GM06990 (cell line): ENCODE results near the gene AKR1E2.

Experiments used
- DNase-seq: peaks from one replicate; pipeline ENCODE4 v3.0.0-alpha.2; 2011; ENCODE audit not compliant: insufficient read length; ENCODE audit errors: extremely low read depth
- H3K27me3 ChIP-seq: replicated peaks from 2 replicates; pipeline ENCODE4 v1.6.0; 2011; ENCODE audit warnings: low read length; ENCODE audit not compliant: control insufficient read depth, insufficient read depth
- H3K36me3 ChIP-seq: 2 replicates; pipeline ENCODE4 v1.5.1; 2011; ENCODE audit warnings: low read length; ENCODE audit not compliant: control insufficient read depth, insufficient read depth
- H3K4me3 ChIP-seq: replicated peaks from 2 replicates; pipeline ENCODE4 v1.5.1; 2011; ENCODE audit warnings: low read depth, mild to moderate bottlenecking, control low read depth, low read length
- TF ChIP-seq, protein P1 (sequence below): IDR thresholded peaks from 2 replicates; pipeline ENCODE4 v1.5.1; 2011; ENCODE audit warnings: low read length, control low read depth, mild to moderate bottlenecking, inconsistent platforms; ENCODE audit not compliant: insufficient read depth, poor library complexity, severe bottlenecking

The AKR1E2 gene

DNA sequence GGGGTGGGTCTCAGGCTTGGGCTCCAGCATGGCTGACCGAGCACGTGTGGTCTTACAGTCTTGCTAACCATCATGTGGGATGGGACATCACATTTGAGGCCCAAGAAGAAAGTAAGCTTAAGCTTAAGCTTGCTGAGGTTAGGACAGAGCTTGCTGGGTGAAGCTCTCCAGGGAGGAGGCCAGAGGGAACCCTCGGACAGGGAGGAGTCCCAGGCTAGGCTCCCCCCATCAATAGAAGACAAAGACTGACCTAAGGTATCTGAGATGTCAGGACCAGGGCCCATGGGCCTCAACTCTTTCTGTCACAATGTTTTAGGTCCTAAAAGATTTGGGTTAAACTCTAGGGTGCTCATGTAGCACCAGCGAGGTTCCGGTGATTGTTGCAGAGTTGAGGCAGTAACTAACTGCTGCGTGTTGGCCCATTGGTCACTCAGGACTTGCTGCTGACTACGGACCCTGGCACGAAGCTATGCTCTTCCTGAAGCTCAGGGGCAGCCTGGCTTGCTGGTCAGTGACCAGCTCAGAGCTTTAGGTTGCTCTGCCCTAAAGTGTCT lies 10.5 kb downstream of the AKR1E2 start:
- no peaks in the 10 kb centered on the region for H3K27me3 ChIP-seq
- H3K4me3 ChIP-seq, result no peak overlapping the region
- no peak for DNase-seq
- no peaks in the 10 kb centered on the region for H3K36me3 ChIP-seq
- TF ChIP-seq, protein P1, sequence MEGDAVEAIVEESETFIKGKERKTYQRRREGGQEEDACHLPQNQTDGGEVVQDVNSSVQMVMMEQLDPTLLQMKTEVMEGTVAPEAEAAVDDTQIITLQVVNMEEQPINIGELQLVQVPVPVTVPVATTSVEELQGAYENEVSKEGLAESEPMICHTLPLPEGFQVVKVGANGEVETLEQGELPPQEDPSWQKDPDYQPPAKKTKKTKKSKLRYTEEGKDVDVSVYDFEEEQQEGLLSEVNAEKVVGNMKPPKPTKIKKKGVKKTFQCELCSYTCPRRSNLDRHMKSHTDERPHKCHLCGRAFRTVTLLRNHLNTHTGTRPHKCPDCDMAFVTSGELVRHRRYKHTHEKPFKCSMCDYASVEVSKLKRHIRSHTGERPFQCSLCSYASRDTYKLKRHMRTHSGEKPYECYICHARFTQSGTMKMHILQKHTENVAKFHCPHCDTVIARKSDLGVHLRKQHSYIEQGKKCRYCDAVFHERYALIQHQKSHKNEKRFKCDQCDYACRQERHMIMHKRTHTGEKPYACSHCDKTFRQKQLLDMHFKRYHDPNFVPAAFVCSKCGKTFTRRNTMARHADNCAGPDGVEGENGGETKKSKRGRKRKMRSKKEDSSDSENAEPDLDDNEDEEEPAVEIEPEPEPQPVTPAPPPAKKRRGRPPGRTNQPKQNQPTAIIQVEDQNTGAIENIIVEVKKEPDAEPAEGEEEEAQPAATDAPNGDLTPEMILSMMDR, result no peak

DNA sequence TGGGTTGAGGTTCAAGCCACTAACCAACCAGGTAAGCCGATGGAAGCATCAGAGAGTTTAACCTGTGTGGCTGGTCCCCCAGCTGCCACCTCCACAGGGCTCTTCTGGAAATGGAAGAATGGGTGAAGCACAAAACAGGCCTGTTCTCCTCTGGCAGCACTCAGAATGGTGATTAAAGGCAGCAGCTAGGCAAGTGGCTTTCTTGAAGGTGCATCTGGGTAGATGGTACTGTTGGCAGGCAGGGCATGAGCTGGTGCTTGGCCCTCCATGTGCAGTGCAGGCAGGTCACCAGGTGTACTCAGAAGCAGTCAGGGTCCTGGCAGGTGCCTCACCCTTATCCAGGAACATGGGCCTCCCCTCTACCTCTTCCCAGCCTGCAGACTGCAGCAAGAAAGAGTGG lies 11.5 kb downstream of the AKR1E2 start:
- DNase-seq, result no peak
- no peaks in the 10 kb centered on the region for H3K27me3 ChIP-seq
- TF ChIP-seq, protein P1, result no peak
- H3K36me3 ChIP-seq, result no peaks in the 10 kb centered on the region
- H3K4me3 ChIP-seq, result no peak overlapping the region

DNA sequence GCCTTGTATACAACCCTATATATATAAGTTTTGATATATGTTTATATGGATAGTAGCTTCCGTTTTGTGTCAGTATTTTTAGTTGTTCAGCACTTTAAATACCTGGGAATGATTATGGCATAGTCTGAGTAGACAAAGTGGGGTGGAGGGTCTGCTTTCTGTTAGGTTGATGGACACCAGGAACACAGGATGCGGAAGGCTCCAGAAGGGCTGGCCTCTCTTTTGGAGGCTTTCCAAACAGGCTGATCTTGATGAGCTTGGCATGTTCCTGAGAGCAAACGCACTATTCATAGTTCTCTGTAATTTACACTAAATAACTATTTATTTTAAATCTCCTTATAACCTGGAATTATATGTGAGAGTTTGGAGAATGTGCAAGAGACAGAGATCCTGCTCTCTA lies 12.7 kb downstream of the AKR1E2 start:
- TF ChIP-seq, protein P1, result no peak
- DNase-seq, result no peak
- Histone ChIP-seq H3K36me3 (no peaks in the 10 kb centered on the region), H3K4me3 (no peak overlapping the region), H3K27me3 (no peaks in the 10 kb centered on the region; the same call in 1 of the 2 replicates)

DNA sequence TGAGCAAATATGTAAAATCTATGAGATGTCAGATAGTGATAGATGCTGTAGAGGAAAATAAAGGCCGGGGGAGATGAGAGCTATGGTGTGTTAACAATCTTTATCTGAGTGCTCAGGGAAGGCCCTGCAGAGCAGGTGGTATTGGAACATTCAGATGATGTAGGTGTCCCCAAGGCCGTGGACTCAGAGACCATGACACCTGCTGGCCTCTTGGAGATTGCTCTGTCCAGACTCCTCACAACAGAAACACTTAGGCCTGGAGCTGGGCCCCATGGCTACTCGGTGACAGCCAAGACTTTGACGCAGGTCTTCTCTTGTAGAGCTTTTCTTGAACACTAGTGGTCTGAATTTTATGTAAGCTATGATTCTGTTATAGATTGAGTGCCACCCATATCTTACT lies 13.3 kb downstream of the AKR1E2 start:
- TF ChIP-seq, protein P1, result no peak
- Histone ChIP-seq H3K36me3 (no peaks in the 10 kb centered on the region), H3K4me3 (no peak overlapping the region), H3K27me3 (no peaks in the 10 kb centered on the region; the same call in 1 of the 2 replicates)
- no peak for DNase-seq

DNA sequence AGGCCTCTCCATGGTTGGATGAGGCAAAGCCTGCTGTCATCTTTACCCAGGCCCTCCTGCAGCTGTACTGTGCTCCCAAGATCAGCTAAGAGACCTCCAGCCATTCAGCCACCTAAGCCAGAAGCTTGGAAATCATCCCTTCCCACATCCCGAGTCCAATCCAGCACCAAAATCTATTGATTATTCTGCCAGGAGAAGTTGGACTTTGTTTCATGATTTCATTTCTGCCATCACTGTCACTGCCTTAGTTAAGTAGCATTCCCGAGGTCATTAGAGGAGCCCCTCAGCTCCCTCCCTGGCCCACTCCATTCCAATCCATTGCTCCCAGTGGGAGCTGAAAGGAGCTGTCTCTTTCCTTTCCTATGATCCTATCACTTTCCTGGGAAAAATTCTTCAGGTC lies 14.1 kb downstream of the AKR1E2 start:
- DNase-seq, result no peak
- Histone ChIP-seq H3K36me3 (no peaks in the 10 kb centered on the region), H3K27me3 (no peaks in the 10 kb centered on the region; the same call in none of the 2 replicates), H3K4me3 (no peak overlapping the region)
- TF ChIP-seq, protein P1, result no peak
